Measurements from ENCODE around the gene ALPK3.

- TF ChIP-seq CTCF (IDR thresholded peaks at IDR 0.05; ENCODE audit: poor library complexity, severe bottlenecking) (no peak), REST (IDR thresholded peaks at IDR 0.05; ENCODE audit: borderline replicate concordance) (no peak), TAF1 (IDR thresholded peaks at IDR 0.05; ENCODE audit: low read depth) (no peak), POLR2AphosphoS5 (IDR thresholded peaks at IDR 0.05) (no peak), EP300 (conservative IDR thresholded peaks at IDR 0.05; ENCODE audit: poor library complexity, severe bottlenecking) (no peak), SMC3 (conservative IDR thresholded peaks at IDR 0.05; ENCODE audit: poor library complexity) (no peak), RAD21 (conservative IDR thresholded peaks at IDR 0.05) (no peak), EZH2 (IDR thresholded peaks at IDR 0.05; ENCODE audit: borderline replicate concordance, insufficient read depth, low read length, poor library complexity, severe bottlenecking) (no peak)
These were observed 26.5 kb upstream of the ALPK3 start for GRCh38 chr15:84790676-84791075.
